ENCODE results near the gene ENTREP1.

Gene ENTREP1

GRCh38 chr9:69319324-69320025, 5.5 kb upstream of the ENTREP1 start:
- DNase-seq: no peak

GRCh38 chr9:69322256-69322655, 2.8 kb upstream of the ENTREP1 start:
- DNase-seq: no peak

- no peak for DNase-seq
Observed at GRCh38 chr9:69323861-69324260, 1.2 kb upstream of the ENTREP1 start.

- DNase-seq: no peak
Observed at GRCh38 chr9:69325409-69326212, 596 bp downstream of the ENTREP1 start.

- no peak for DNase-seq
Observed at GRCh38 chr9:69326261-69326660, 1.2 kb downstream of the ENTREP1 start.

- no peak for DNase-seq
Observed at GRCh38 chr9:69330580-69330979, 5.6 kb downstream of the ENTREP1 start.

GRCh38 chr9:69331444-69331843, 6.4 kb downstream of the ENTREP1 start:
- no peak for DNase-seq

- no peak for DNase-seq
Observed at GRCh38 chr9:69332067-69332685, 7.2 kb downstream of the ENTREP1 start.

- DNase-seq: no peak
Observed at GRCh38 chr9:69333716-69334115, 8.7 kb downstream of the ENTREP1 start.

GRCh38 chr9:69334317-69334716, 9.3 kb downstream of the ENTREP1 start:
- no peak for DNase-seq

GRCh38 chr9:69339620-69340019, 14.6 kb downstream of the ENTREP1 start:
- DNase-seq: no peak

- no peak for DNase-seq
Observed at GRCh38 chr9:69340631-69341030, 15.6 kb downstream of the ENTREP1 start.

- no peak for DNase-seq
Observed at GRCh38 chr9:69342769-69343168, 17.8 kb downstream of the ENTREP1 start.

GRCh38 chr9:69344459-69344858, 19.4 kb downstream of the ENTREP1 start:
- DNase-seq: no peak

- no peak for DNase-seq
Observed at GRCh38 chr9:69346596-69347390, 21.8 kb downstream of the ENTREP1 start.

- no peak for DNase-seq
Observed at GRCh38 chr9:69347607-69348006, 22.6 kb downstream of the ENTREP1 start.

- no peak for DNase-seq
Observed at GRCh38 chr9:69351227-69351626, 26.2 kb downstream of the ENTREP1 start.

- no peak for DNase-seq
Observed at GRCh38 chr9:69355232-69355631, 30.2 kb downstream of the ENTREP1 start.

- DNase-seq: no peak
Observed at GRCh38 chr9:69357030-69357775, 32.2 kb downstream of the ENTREP1 start.

GRCh38 chr9:69357821-69358220, 32.8 kb downstream of the ENTREP1 start:
- DNase-seq: no peak

- no peak for DNase-seq
Observed at GRCh38 chr9:69363191-69363590, 38.2 kb downstream of the ENTREP1 start.

GRCh38 chr9:69364510-69365150, 39.6 kb downstream of the ENTREP1 start:
- no peak for DNase-seq

Data from cerebellar nuclear complex (tissue), 1 donor.